HFFc6 (cell line): ENCODE data around the gene TEX261. TPM values are rescaled to one million over a fixed set of nuclear protein-coding genes. Genes with fewer than 3 reads are reported as not detected.

Experiments used
- DNase-seq: peaks from one replicate; pipeline ENCODE4 v3.0.0-alpha.2; 2018
- H3K27ac Mint-ChIP-seq: 2 replicates; pipeline ENCODE4 v1.8.0; 2020; ENCODE audit warnings: mild to moderate bottlenecking, mixed read lengths
- H3K27me3 Mint-ChIP-seq: 2 replicates; pipeline ENCODE4 v1.8.0; 2021; ENCODE audit warnings: mild to moderate bottlenecking, moderate library complexity, mixed read lengths; ENCODE audit not compliant: insufficient read depth
- H3K36me3 Mint-ChIP-seq: 2 replicates; pipeline ENCODE4 v1.8.0; 2021; ENCODE audit warnings: low read depth, mixed read lengths
- H3K4me1 Mint-ChIP-seq: 2 replicates; pipeline ENCODE4 v1.8.0; 2020; ENCODE audit warnings: low read depth, mixed read lengths
- H3K4me3 Mint-ChIP-seq: 2 replicates; pipeline ENCODE4 v1.8.0; 2020; ENCODE audit warnings: mild to moderate bottlenecking, moderate library complexity, mixed read lengths
- H3K9me3 Mint-ChIP-seq: 2 replicates; pipeline ENCODE4 v1.8.0; 2020; ENCODE audit warnings: mild to moderate bottlenecking, mixed read lengths
- CTCF ChIP-seq: fragments of 200-600 bp; sonication (generic); IDR thresholded peaks from 2 replicates; pipeline ENCODE4 v1.5.0; 2021; ENCODE audit warnings: antibody characterized with exemption, mild to moderate bottlenecking
- total RNA-seq, 6 experiments: library from RNA; stranded (reverse); fragmentation: NEBNext Ultra II Directional; extraction: Animal tissue kit (Norgen Biotek cat#: 25700); gene quantifications; 2 replicates in 1 of 6; 3 replicates in 5 of 6; pipeline ENCODE4 v1.2.3, GENCODE V29; 2021

The TEX261 gene
- total RNA-seq, 6 experiments from 2014 or later, result 91.6 to 129 (median 103) TPM

DNA sequence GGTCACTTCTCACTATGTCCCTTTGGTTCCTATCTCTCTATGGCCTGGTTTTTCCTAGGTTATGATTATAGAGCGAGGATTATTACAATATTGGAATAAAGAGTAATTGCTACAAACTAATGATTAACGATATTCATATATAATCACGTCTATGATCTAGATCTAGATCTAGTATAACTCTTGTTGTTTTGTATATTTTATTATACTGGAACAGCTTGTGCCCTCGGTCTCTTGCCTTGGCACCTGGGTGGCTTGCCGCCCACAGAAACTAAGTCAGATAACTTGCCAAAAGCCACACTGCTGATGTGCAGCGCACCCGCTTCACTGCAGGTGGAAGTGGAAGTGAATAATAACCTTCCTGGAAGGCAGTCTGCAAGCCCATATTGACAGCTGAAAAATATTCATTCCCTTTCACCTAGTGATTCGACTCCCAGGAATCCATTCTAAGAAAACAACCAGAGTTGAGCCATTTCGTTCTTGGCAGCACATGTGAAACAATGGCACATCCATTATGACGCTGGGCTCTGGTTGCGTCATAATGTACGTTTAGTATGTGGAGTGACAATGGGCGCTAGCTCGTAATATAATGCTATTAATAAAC lies 17.0 kb downstream of the TEX261 start:
- H3K9me3 Mint-ChIP-seq, result no peaks in the 10 kb centered on the region
- DNase-seq, result peak; percentile 95
- peaks cover 22% of the 10 kb centered on the region for H3K4me1 Mint-ChIP-seq
- H3K27ac Mint-ChIP-seq, result peak overlapping the region; percentile 98
- H3K27me3 Mint-ChIP-seq, result peaks cover 6% of the 10 kb centered on the region
- peak; percentile 58 for TF ChIP-seq CTCF
- H3K4me3 Mint-ChIP-seq, result peak overlapping the region; percentile 90
- H3K36me3 Mint-ChIP-seq, result no peaks in the 10 kb centered on the region

GRCh38 chr2:70975237-70975636 lies 19.4 kb downstream of the TEX261 start:
- Mint-ChIP-seq H3K36me3 (no peaks in the 10 kb centered on the region), H3K27ac (no peak overlapping the region), H3K4me1 (peaks cover 22% of the 10 kb centered on the region), H3K4me3 (no peak overlapping the region), H3K9me3 (no peaks in the 10 kb centered on the region), H3K27me3 (peaks cover 15% of the 10 kb centered on the region)
- no peak for DNase-seq
- no peak for TF ChIP-seq CTCF

DNA sequence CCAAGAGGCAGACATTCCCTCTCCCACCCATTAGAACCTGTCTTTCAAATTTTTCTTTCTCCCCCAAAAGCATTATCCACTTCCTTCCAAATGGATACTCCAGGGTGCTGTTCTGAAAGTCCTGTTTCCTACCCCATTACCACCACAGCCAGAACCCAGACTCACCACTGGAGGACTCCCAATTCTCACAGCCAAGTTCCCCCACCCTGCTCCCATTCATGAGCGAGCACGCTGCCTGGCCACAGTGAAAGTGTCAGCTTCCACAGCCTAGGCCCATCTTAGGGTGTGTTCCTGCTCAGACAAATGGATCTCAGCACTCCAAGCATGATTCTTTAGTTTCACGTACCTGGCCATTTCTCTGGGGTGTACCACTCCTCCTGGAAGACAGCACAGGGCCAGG lies 20.1 kb downstream of the TEX261 start:
- no peak overlapping the region for H3K4me3 Mint-ChIP-seq
- peaks cover 18% of the 10 kb centered on the region for H3K27me3 Mint-ChIP-seq
- H3K4me1 Mint-ChIP-seq, result peaks cover 22% of the 10 kb centered on the region
- no peaks in the 10 kb centered on the region for H3K36me3 Mint-ChIP-seq
- no peak overlapping the region for H3K27ac Mint-ChIP-seq
- no peaks in the 10 kb centered on the region for H3K9me3 Mint-ChIP-seq
- TF ChIP-seq CTCF, result no peak
- no peak for DNase-seq

DNA sequence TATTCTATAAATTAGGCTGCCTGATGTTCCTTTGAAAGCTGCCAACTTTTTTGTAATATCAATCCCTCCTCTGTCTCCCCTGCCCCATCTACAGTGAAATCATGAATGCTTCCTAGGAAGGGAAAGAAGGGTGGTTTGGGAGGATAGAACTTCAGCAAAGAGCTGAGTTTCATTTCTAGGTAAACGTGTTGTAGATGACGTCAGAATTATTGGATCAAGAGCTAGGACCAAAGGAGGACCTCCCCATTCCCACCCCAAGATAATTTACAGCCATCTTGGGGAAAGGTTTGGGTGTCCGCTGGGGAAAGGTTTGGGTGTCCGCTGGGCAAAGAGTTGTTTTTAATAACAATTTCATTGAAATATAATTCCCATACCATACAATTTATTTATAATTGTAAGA lies 27.5 kb downstream of the TEX261 start:
- H3K9me3 Mint-ChIP-seq, result no peaks in the 10 kb centered on the region
- no peak for DNase-seq
- H3K4me3 Mint-ChIP-seq, result no peak overlapping the region
- H3K4me1 Mint-ChIP-seq, result peaks cover 8% of the 10 kb centered on the region
- no peaks in the 10 kb centered on the region for H3K36me3 Mint-ChIP-seq
- peaks cover 37% of the 10 kb centered on the region for H3K27me3 Mint-ChIP-seq
- TF ChIP-seq CTCF, result no peak
- no peak overlapping the region for H3K27ac Mint-ChIP-seq

GRCh38 chr2:70966681-70967080 lies 28.0 kb downstream of the TEX261 start:
- DNase-seq, result no peak
- no peaks in the 10 kb centered on the region for H3K36me3 Mint-ChIP-seq
- H3K4me3 Mint-ChIP-seq, result no peak overlapping the region
- no peak overlapping the region for H3K27ac Mint-ChIP-seq
- H3K4me1 Mint-ChIP-seq, result peaks cover 8% of the 10 kb centered on the region
- peaks cover 40% of the 10 kb centered on the region for H3K27me3 Mint-ChIP-seq
- no peak for TF ChIP-seq CTCF
- no peaks in the 10 kb centered on the region for H3K9me3 Mint-ChIP-seq

- TF ChIP-seq CTCF, result no peak
- H3K9me3 Mint-ChIP-seq, result no peaks in the 10 kb centered on the region
- H3K27me3 Mint-ChIP-seq, result peaks cover 41% of the 10 kb centered on the region
- no peaks in the 10 kb centered on the region for H3K36me3 Mint-ChIP-seq
- H3K4me3 Mint-ChIP-seq, result peak overlapping the region; percentile 88
- H3K27ac Mint-ChIP-seq, result no peak overlapping the region
- DNase-seq, result no peak
- H3K4me1 Mint-ChIP-seq, result peaks cover 8% of the 10 kb centered on the region
Observed at GRCh38 chr2:70965506-70965905, 29.2 kb downstream of the TEX261 start.
